Breast epithelium (tissue), 4 donors: ENCODE measurements around the gene AGAP1. TPM values are rescaled to one million over a fixed set of nuclear protein-coding genes. Genes with fewer than 3 reads are reported as not detected.
A peak's percentile ranks its signal among the peaks of the same experiment; 100 is the strongest.

ENCODE experiments used
- DNase-seq, 2 donors: peaks; one replicate each; pipeline ENCODE4 v3.0.0-alpha.2; 2019; ENCODE audit warnings: low spot score in 2 of 2
- H3K27ac ChIP-seq, 2 donors: fragments of 200-600 bp; sonication (generic) in 1 of 2; one replicate each; pipeline ENCODE4 v1.5.1; 2016 to 2019; ENCODE audit warnings: mild to moderate bottlenecking in 1 of 2
- H3K27me3 ChIP-seq, 2 donors: fragments of 200-600 bp; sonication (generic) in 1 of 2; one replicate each; pipeline versions ENCODE4 v1.5.1 to v1.6.0; 2017 to 2019; ENCODE audit warnings: control low read depth in 1 of 2, mild to moderate bottlenecking in 1 of 2
- H3K36me3 ChIP-seq: fragments of 200-600 bp; one replicate; pipeline ENCODE4 v1.5.1; 2019
- H3K4me1 ChIP-seq, 2 donors: fragments of 200-600 bp; sonication (generic); one replicate each; pipeline ENCODE4 v1.5.1; 2016 to 2019; ENCODE audit warnings: control low read depth in 1 of 2
- H3K4me3 ChIP-seq, 3 donors: fragments of 200-600 bp; sonication (generic); 1 replicate in 2 of 3; 2 replicates in 1 of 3; pipeline ENCODE4 v1.5.1; 2016 to 2019; ENCODE audit warnings: mild to moderate bottlenecking in 3 of 3, moderate library complexity in 2 of 3
- H3K9me3 ChIP-seq, 2 donors: fragments of 200-600 bp; sonication (generic) in 1 of 2; one replicate each; pipeline ENCODE4 v1.5.1; 2016 to 2019; ENCODE audit warnings: control low read depth in 1 of 2
- POLR2A ChIP-seq: fragments of 450-650 bp; IDR thresholded peaks from one replicate; pipeline ENCODE4 v1.6.1; 2016; ENCODE audit warnings: antibody characterized with exemption, mild to moderate bottlenecking, moderate library complexity
- POLR2AphosphoS5 ChIP-seq, 3 donors: sonication (generic); formaldehyde crosslinking; IDR thresholded peaks; one replicate each; pipeline ENCODE4 v1.6.1; 2017; ENCODE audit warnings: antibody characterized with exemption in 3 of 3
- intact Hi-C: fragments of 100-400 bp; cut with DNase I; formaldehyde crosslinking; loops from one replicate; pipeline ENCODE4 v1.15.1; 2023; ENCODE audit warnings: low total_unique reads
- total RNA-seq, 3 donors: library from RNA; depleted of rRNA; stranded (reverse); fragments of >200 nt; gene quantifications; one replicate each; pipeline ENCODE4 v1.1.0, GENCODE V29; 2016
- TF ChIP-seq, protein P1 (sequence below), 3 donors: fragments of 450-650 bp; IDR thresholded peaks; one replicate each; pipeline ENCODE4 v1.5.1; 2016 to 2017; ENCODE audit warnings: antibody characterized with exemption in 3 of 3, mild to moderate bottlenecking in 3 of 3, moderate library complexity in 3 of 3

The AGAP1 gene
- total RNA-seq, 3 donors from 2014 or later, result 19.7 to 27.1 (median 25.9) TPM

DNA sequence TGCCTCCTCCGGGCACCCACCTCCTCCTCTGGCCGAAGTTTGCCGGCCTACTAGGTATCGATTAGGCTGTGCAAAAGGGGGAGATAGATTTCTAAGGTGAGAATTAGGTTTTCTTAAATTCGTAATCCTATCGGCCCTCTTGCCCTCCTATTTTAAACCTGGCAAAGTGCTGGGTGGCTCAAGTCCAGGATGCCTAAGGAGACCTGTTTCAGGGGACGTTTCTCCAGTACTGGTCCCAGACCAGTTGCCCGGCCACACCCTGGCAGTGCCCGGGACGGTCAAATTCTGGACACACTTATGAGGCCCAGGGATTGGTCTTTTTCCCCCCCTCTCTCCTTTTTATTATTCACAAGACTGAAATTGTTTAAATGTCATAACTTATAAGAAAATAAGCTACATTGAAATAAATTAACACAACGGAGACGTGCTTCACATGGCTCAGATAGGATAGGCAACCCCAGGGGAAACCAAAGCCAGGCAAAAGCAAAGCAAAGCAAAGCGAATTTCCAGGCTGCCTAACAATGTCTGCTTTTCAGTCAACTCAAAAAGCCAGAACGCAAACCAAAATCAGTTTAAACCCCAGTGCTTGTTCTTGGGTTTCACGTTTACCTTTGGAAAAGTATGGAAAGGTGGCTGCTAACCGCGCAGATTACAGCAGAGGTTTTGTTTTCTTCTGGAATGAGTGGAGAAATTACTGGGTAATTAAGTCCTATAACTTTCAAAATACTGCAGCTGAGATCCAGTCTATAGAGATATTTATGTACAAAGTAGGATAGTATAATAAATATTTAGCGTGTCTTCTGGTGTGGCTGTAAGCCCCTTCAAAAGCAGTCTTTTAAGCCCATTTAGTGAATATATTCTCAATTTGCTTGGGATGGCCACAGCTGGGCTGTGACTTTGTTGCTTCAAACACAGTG is 671.3 kb downstream of the AGAP1 start:
- H3K9me3 ChIP-seq, result no peaks in the 10 kb centered on the region
- peak overlapping the region; percentile 29 to 64 (median 32) for H3K4me3 ChIP-seq
- intact Hi-C loops, result no loop called here
- H3K27me3 ChIP-seq, result peaks cover 20 to 97% of the 10 kb centered on the region in 2 donors
- no peak overlapping the region for H3K27ac ChIP-seq
- no peaks in the 10 kb centered on the region for H3K36me3 ChIP-seq
- TF ChIP-seq POLR2AphosphoS5 (IDR thresholded peaks at IDR 0.05) (no peak), POLR2A (no peak)
- TF ChIP-seq, protein P1, sequence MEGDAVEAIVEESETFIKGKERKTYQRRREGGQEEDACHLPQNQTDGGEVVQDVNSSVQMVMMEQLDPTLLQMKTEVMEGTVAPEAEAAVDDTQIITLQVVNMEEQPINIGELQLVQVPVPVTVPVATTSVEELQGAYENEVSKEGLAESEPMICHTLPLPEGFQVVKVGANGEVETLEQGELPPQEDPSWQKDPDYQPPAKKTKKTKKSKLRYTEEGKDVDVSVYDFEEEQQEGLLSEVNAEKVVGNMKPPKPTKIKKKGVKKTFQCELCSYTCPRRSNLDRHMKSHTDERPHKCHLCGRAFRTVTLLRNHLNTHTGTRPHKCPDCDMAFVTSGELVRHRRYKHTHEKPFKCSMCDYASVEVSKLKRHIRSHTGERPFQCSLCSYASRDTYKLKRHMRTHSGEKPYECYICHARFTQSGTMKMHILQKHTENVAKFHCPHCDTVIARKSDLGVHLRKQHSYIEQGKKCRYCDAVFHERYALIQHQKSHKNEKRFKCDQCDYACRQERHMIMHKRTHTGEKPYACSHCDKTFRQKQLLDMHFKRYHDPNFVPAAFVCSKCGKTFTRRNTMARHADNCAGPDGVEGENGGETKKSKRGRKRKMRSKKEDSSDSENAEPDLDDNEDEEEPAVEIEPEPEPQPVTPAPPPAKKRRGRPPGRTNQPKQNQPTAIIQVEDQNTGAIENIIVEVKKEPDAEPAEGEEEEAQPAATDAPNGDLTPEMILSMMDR (IDR thresholded peaks at IDR 0.05), result no peak
- H3K4me1 ChIP-seq, result peaks cover 17 to 25% of the 10 kb centered on the region in 2 donors
- no peak for DNase-seq

DNA sequence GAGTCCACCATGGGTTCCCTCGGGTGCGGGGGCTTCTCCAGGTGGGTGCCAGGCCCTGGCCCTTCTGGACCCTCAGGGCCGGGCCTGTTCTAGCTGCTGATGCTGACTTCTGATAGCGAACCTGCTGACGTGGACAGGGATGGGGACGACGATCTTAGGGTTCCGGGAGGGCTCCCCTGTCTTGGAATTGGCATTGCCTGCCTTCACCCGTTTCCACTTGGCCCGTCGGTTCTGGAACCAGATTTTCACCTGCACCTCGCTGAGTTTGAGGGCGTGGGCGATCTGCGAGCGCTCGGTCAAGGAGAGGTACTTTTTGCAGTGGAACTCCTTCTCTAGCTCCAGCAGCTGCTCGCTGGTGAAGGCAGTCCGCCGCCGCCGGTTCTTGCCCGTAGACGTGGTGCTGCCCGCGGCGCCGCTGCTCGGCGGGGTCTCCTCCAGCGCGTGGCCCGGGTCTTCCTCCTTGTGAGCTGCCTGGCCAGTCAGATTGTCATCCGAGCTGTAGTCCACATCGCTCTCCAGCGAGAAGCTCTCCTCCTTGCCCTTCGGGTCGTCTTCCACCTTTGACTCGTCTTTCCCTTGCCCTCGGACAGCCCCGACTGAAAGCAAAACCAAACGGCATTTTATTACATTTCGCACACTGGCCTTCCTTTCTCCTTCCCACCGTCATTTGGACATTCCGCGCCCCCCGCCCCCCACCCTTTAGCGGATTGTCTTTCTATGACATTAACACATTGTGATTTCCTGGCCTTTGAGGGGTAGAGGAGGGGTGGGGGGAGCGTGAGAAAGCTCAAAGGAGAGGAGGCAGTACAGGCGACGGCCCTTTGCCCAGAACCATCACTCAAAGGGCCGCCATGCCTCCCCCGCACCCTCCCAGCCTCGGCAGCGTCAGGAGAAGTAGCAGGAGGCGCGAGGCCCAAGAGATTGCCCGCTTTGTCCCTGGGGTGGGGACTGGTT is 672.3 kb downstream of the AGAP1 start:
- peak overlapping the region; percentile 28 to 71 (median 30) for H3K4me3 ChIP-seq
- DNase-seq, result no peak
- peaks cover 20 to 97% of the 10 kb centered on the region in 2 donors for H3K27me3 ChIP-seq
- intact Hi-C loops, result no loop called here
- no peaks in the 10 kb centered on the region for H3K9me3 ChIP-seq
- no peaks in the 10 kb centered on the region for H3K36me3 ChIP-seq
- peaks cover 17 to 25% of the 10 kb centered on the region in 2 donors for H3K4me1 ChIP-seq
- no peak overlapping the region for H3K27ac ChIP-seq
- no peak for TF ChIP-seq POLR2A
- TF ChIP-seq POLR2AphosphoS5 (IDR thresholded peaks at IDR 0.05), result no peak
- TF ChIP-seq, protein P1 (IDR thresholded peaks at IDR 0.05), result no peak

GRCh38 chr2:236166796-236167296 is 673.0 kb downstream of the AGAP1 start:
- no peak for TF ChIP-seq POLR2A
- TF ChIP-seq, protein P1 (IDR thresholded peaks at IDR 0.05), result no peak
- TF ChIP-seq POLR2AphosphoS5 (IDR thresholded peaks at IDR 0.05), result no peak
- peak overlapping the region; percentile 29 to 71 (median 41) for H3K4me3 ChIP-seq
- intact Hi-C loops, result no loop called here
- H3K27me3 ChIP-seq, result peaks cover 20 to 97% of the 10 kb centered on the region in 2 donors
- H3K9me3 ChIP-seq, result no peaks in the 10 kb centered on the region
- DNase-seq, result no peak
- no peak overlapping the region for H3K27ac ChIP-seq
- H3K4me1 ChIP-seq, result peaks cover 17 to 25% of the 10 kb centered on the region in 2 donors
- H3K36me3 ChIP-seq, result no peaks in the 10 kb centered on the region

DNA sequence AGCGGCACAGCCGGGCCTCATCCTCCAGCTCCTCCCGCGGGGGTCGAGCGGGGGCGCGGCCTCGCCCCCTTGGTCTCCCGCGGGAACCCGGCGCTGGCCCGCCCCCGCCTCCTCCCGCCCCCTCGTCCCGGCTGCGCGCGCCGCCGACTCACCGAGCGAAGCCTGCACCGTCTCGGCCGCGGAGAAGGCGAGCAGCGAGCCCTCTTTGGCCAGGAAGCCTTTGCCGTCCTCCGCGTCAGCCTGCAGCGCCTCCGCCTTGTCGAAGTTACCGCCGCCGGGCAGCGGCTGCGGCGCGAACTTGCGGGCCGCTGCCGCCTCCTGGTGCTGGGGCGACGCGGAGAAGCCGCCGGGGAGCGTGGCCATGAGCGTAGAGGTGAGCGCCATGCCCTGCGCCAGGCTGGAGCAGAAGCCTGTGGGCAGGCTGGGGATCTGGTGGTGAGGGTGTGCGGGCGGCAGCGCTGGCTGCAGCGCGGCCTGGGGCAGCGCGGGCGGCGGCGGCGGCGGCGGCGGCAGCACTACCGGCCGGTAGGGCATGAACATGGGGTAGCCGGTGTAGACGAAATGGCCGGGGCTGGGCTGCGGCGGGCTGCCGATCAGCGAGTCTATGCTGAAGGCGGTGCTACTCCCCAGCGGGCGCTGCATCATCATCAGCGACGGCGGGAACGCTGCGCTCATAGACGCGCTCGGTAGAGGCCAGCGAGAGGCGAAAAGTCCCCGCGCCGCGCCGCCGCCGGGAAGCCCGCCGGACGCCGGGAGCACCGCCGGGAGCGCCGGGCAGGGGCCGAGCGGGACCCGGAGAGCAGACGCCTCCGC is 673.7 kb downstream of the AGAP1 start:
- H3K9me3 ChIP-seq, result no peaks in the 10 kb centered on the region
- DNase-seq, result no peak
- TF ChIP-seq POLR2A (no peak), POLR2AphosphoS5 (IDR thresholded peaks at IDR 0.05) (no peak)
- TF ChIP-seq, protein P1 (IDR thresholded peaks at IDR 0.05), result no peak

More for the DNA sequence above, 673.7 kb downstream of the AGAP1 start:
- Histone ChIP-seq H3K4me1 (peaks cover 20 to 25% of the 10 kb centered on the region in 2 donors), H3K36me3 (no peaks in the 10 kb centered on the region), H3K4me3 (peak overlapping the region; percentile 29 to 71 (median 41)), H3K27ac (no peak overlapping the region), H3K27me3 (peaks cover 20 to 99% of the 10 kb centered on the region in 2 donors)
- intact Hi-C loops, result no loop called here
